Thyroid gland (tissue), 4 donors: ENCODE measurements around the gene PARP11. TPM values are rescaled to one million over a fixed set of nuclear protein-coding genes. Genes with fewer than 3 reads are reported as not detected.

Source experiments
- DNase-seq, 2 donors: peaks; one replicate each; pipeline ENCODE4 v3.0.0-alpha.2; 2019
- H3K27ac ChIP-seq, 3 donors: fragments of 200-600 bp; sonication (generic); 1 replicate in 2 of 3; 2 replicates in 1 of 3; pipeline ENCODE4 v1.5.1; 2016 to 2019; ENCODE audit warnings: mild to moderate bottlenecking in 1 of 3, moderate library complexity in 1 of 3
- H3K27me3 ChIP-seq: fragments of 200-600 bp; sonication (generic); one replicate; pipeline ENCODE4 v1.5.1; 2019
- H3K36me3 ChIP-seq, 2 donors: fragments of 200-600 bp; sonication (generic); one replicate each; pipeline ENCODE4 v1.5.1; 2016 to 2019
- H3K4me1 ChIP-seq, 2 donors: fragments of 200-600 bp; sonication (generic); one replicate each; pipeline ENCODE4 v1.5.1; 2017 to 2019
- H3K4me3 ChIP-seq, 3 donors: fragments of 200-600 bp; sonication (generic); replicated peaks in 1 of 3; 1 replicate in 2 of 3; 2 replicates in 1 of 3; pipeline ENCODE4 v1.5.1; 2016; ENCODE audit warnings: mild to moderate bottlenecking in 1 of 3
- H3K9me3 ChIP-seq: fragments of 200-600 bp; sonication (generic); one replicate; pipeline ENCODE4 v1.5.1; 2017
- POLR2A ChIP-seq, 2 donors: fragments of 450-650 bp; IDR thresholded peaks; one replicate each; pipeline ENCODE4 v1.6.1; 2017; ENCODE audit warnings: antibody characterized with exemption in 2 of 2, mild to moderate bottlenecking in 2 of 2, moderate library complexity in 1 of 2
- WGBS, 2 donors: methylation state at CpG; one replicate each; pipeline ENCODE4 v1.1.5; 2017; 5-methylcytosine and 5-hydroxymethylcytosine counted together
- intact Hi-C: fragments of 100-400 bp; cut with DNase I; formaldehyde crosslinking; loops from one replicate; pipeline ENCODE4 v1.15.1; 2023
- total RNA-seq, 4 donors: library from RNA; depleted of rRNA; stranded (reverse); fragments of >200 nt; gene quantifications; one replicate each; pipeline ENCODE4 v1.2.3, GENCODE V29; 2016
- TF ChIP-seq, protein P1 (sequence below), 6 experiments: fragments of 200-600 bp in 3 of 6; fragments of 450-650 bp in 3 of 6; sonication (generic) in 3 of 6; IDR thresholded peaks; one replicate each; pipeline ENCODE4 v1.5.1; 2016 to 2019; ENCODE audit warnings: antibody characterized with exemption in 6 of 6, mild to moderate bottlenecking in 2 of 6, inconsistent platforms in 1 of 6, moderate library complexity in 1 of 6

The PARP11 gene
- total RNA-seq, 4 donors from 2014 or later = 8.7 to 26.2 (median 15.4) TPM

DNA sequence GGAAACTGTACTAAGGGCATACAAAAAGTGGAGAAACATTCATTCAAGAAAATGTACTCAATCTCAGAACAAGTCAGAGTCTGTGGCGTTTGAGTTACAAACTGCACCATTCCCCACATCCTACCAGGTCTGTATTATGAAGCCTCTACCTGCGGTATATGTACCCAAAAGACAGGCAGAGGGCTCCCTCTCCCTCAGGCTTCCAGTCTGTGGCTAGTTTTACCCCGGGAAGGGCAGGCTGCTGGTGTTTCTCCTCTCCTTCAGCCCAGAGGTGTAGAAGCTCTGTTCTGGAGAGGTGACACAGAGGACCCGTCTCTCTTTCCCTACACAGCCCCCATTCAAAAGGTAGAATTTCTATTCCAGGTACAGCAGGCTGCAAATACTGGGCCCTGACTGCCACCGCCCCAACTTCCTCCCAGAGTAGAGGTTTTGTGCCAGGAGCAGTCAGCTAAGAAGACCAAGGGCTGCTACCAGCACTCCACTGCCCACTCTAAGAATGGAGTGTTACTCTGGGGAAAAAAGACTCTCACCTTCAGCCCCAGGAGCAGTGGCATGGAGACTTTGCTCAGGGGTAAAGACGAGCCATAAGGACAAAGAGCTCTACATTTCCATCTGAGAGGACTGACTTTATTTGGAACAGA is 39.4 kb downstream of the PARP11 start:
- TF ChIP-seq POLR2A (IDR thresholded peaks at IDR 0.05) = no peak
- intact Hi-C loops = no loop called here
- H3K9me3 ChIP-seq = no peaks in the 10 kb centered on the region
- DNase-seq = peak; percentile 55 to 58
- H3K4me3 ChIP-seq = no peak overlapping the region
- H3K27ac ChIP-seq = no peak overlapping the region
- WGBS, 2 donors = 47 to 59% methylated on average over 6 of the region's 6 CpGs
- H3K36me3 ChIP-seq = no peaks in the 10 kb centered on the region
- peaks cover 0 to 8% of the 10 kb centered on the region in 2 donors for H3K4me1 ChIP-seq
- no peaks in the 10 kb centered on the region for H3K27me3 ChIP-seq

DNA sequence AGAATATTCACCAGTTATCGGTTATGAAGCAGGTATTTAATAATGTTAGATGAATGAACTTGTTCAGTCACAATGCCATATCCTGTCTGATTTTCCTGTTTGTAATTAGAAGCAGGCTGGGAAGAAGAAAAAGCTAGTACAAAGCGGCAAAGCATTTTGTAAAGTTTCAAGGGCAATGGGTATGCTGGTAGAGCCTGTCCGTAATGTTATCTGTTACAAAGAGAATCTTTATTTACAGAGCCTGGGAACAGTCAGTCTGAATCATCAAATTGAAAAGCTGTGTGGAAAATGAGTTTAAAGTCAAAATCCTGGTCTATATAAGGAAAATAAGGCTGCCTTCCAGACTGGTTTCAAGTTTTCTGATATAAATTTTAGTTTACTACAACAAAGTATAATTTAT is 40.5 kb downstream of the PARP11 start:
- H3K9me3 ChIP-seq = no peaks in the 10 kb centered on the region
- DNase-seq = no peak
- H3K36me3 ChIP-seq = no peaks in the 10 kb centered on the region
- intact Hi-C loops = no loop called here
- TF ChIP-seq, protein P1, sequence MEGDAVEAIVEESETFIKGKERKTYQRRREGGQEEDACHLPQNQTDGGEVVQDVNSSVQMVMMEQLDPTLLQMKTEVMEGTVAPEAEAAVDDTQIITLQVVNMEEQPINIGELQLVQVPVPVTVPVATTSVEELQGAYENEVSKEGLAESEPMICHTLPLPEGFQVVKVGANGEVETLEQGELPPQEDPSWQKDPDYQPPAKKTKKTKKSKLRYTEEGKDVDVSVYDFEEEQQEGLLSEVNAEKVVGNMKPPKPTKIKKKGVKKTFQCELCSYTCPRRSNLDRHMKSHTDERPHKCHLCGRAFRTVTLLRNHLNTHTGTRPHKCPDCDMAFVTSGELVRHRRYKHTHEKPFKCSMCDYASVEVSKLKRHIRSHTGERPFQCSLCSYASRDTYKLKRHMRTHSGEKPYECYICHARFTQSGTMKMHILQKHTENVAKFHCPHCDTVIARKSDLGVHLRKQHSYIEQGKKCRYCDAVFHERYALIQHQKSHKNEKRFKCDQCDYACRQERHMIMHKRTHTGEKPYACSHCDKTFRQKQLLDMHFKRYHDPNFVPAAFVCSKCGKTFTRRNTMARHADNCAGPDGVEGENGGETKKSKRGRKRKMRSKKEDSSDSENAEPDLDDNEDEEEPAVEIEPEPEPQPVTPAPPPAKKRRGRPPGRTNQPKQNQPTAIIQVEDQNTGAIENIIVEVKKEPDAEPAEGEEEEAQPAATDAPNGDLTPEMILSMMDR (IDR thresholded peaks at IDR 0.05) = no peak
- no peak for TF ChIP-seq POLR2A (IDR thresholded peaks at IDR 0.05)
- no peaks in the 10 kb centered on the region for H3K27me3 ChIP-seq
- WGBS, 2 donors = 87 to 88% methylated on average over 3 of the region's 3 CpGs
- peaks cover 0 to 8% of the 10 kb centered on the region in 2 donors for H3K4me1 ChIP-seq
- H3K4me3 ChIP-seq = no peak overlapping the region
- H3K27ac ChIP-seq = no peak overlapping the region

DNA sequence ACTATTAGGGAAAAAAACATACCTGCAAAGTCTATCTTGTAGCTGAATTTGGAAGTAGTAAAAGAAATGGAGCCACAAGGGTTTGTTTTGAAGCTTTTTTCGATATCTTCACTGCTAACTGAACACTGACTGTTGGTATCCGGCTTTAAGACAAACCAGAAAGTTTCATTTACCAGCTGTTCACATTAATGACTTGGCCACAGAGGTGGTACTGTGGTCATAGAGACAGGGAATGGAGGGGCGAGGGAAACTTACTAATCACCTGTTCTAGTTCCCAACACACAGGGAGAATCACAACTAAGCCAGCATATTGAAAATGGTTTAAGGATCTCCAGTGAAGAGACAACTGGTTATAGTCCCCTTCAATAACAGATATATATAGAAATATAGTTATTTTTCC is 44.3 kb downstream of the PARP11 start:
- Histone ChIP-seq H3K27ac (no peak overlapping the region), H3K9me3 (no peaks in the 10 kb centered on the region), H3K27me3 (no peaks in the 10 kb centered on the region), H3K36me3 (peaks cover 0 to 3% of the 10 kb centered on the region in 2 donors), H3K4me1 (peaks cover 0 to 4% of the 10 kb centered on the region in 2 donors), H3K4me3 (no peak overlapping the region)
- intact Hi-C loops = no loop called here
- TF ChIP-seq POLR2A (IDR thresholded peaks at IDR 0.05) = no peak
- TF ChIP-seq, protein P1 (IDR thresholded peaks at IDR 0.05) = no peak
- no peak for DNase-seq
- WGBS, 2 donors = 96 to 99% methylated on average over 3 of the region's 3 CpGs

DNA sequence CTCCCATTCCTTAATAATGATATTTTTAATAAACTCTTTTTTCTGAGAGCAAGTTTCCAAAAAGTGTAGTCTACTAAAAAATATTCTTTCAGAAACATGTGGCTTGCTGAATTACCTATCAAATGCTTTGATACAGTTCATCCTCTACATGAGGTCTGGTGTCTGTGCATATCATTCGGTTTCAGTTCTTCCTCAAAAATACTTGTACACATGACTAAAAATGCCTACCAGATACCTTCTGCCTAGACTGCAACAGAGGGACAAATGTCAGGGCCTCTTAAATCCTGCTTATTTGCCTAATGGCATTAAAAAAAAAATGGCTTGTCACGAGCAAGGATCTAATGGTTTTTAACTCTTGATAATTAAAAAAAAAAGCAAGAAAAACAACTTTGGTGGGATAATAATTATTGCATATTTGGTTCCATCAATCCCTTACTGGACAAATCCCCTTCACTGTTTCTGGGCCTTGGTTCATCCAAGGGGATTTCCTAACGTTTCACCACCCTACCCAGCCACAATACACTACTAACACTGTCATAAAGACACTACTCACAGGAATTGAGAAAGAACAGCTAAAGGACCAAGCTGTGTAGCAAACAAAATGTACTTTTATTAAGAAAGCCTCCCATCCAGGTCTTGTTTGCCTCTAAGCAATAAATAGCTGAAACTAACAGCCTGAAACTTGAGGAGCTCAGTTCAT is 45.7 kb downstream of the PARP11 start:
- Histone ChIP-seq H3K4me3 (no peak overlapping the region), H3K4me1 (no peaks in the 10 kb centered on the region), H3K9me3 (no peaks in the 10 kb centered on the region), H3K27me3 (no peaks in the 10 kb centered on the region), H3K27ac (no peak overlapping the region), H3K36me3 (peaks cover 0 to 3% of the 10 kb centered on the region in 2 donors)
- intact Hi-C loops = no loop called here
- DNase-seq = no peak
- TF ChIP-seq, protein P1 (IDR thresholded peaks at IDR 0.05) = no peak
- no peak for TF ChIP-seq POLR2A (IDR thresholded peaks at IDR 0.05)
- WGBS, 2 donors = 94 to 97% methylated on average over 3 of the region's 3 CpGs

DNA sequence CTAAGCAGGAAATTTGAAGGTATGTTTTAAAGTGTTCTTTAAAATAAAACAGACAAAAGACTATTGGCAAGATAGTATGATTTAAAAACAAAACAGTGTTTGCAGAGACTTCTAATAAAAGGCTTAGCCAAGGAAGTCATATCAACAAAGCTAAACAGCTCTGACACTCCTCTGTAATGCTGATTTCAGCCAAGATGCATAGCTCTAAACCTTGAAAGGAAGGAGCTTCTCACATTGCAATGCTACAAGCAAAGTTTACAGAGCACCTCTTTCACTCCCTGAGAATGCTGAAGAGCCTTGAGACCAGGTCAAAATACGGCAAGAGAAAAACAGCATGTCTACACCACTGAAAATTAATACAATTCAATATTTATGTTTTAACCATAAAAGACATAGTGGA is 51.8 kb downstream of the PARP11 start:
- Histone ChIP-seq H3K4me1 (no peaks in the 10 kb centered on the region), H3K36me3 (peaks cover 4 to 7% of the 10 kb centered on the region in 2 donors), H3K9me3 (no peaks in the 10 kb centered on the region), H3K4me3 (no peak overlapping the region), H3K27ac (no peak overlapping the region), H3K27me3 (no peaks in the 10 kb centered on the region)
- intact Hi-C loops = no loop called here
- DNase-seq = no peak
- TF ChIP-seq, protein P1 (IDR thresholded peaks at IDR 0.05) = no peak
- TF ChIP-seq POLR2A (IDR thresholded peaks at IDR 0.05) = no peak
- 95% methylated on average over 1 of the region's 1 CpG for WGBS, 2 donors
